Nephron (organoid): Measurements from ENCODE around the gene ONECUT2.

Experiments
- H3K27ac Mint-ChIP-seq, 3 experiments: 2 replicates each; pipeline ENCODE4 v1.8.0; 2020; ENCODE audit warnings: mixed read lengths in 3 of 3, mild to moderate bottlenecking in 2 of 3, moderate library complexity in 1 of 3
- H3K27me3 Mint-ChIP-seq: 2 replicates; pipeline ENCODE4 v1.8.0; 2021; ENCODE audit warnings: low read depth, mild to moderate bottlenecking, moderate library complexity, mixed read lengths
- H3K36me3 Mint-ChIP-seq: 2 replicates; pipeline ENCODE4 v1.8.0; 2020; ENCODE audit warnings: low read depth, mixed read lengths
- H3K4me1 Mint-ChIP-seq: 2 replicates; pipeline ENCODE4 v1.8.0; 2020; ENCODE audit warnings: mixed read lengths
- H3K4me3 Mint-ChIP-seq, 3 experiments: 2 replicates each; pipeline ENCODE4 v1.8.0; 2020; ENCODE audit warnings: mild to moderate bottlenecking in 3 of 3, mixed read lengths in 3 of 3, moderate library complexity in 2 of 3
- H3K9me3 Mint-ChIP-seq: 2 replicates; pipeline ENCODE4 v1.8.0; 2020; ENCODE audit warnings: mixed read lengths
- CTCF ChIP-seq, 3 experiments: fragments of 200-600 bp; sonication (generic); IDR thresholded peaks; one replicate each; pipeline ENCODE4 v1.5.0; 2021; ENCODE audit warnings: antibody characterized with exemption in 3 of 3; ENCODE audit not compliant: unreplicated experiment in 3 of 3

Gene ONECUT2

GRCh38 chr18:57466745-57467409 is 31.7 kb downstream of the ONECUT2 start:
- H3K27me3 Mint-ChIP-seq, result peaks cover 6% of the 10 kb centered on the region

GRCh38 chr18:57469884-57470283 is 34.7 kb downstream of the ONECUT2 start:
- Mint-ChIP-seq H3K36me3 (no peaks in the 10 kb centered on the region), H3K27ac (no peak overlapping the region), H3K4me3 (no peak overlapping the region), H3K9me3 (no peaks in the 10 kb centered on the region), H3K4me1 (no peaks in the 10 kb centered on the region), H3K27me3 (peaks cover 12% of the 10 kb centered on the region)
- no peak for TF ChIP-seq CTCF (IDR thresholded peaks at IDR 0.05; ENCODE audit: unreplicated experiment in 3 of 3)

More at GRCh38 chr18:57466745-57467409, 31.7 kb downstream of the ONECUT2 start:
- H3K4me3 Mint-ChIP-seq, result no peak overlapping the region
- H3K27ac Mint-ChIP-seq, result no peak overlapping the region
- TF ChIP-seq CTCF (IDR thresholded peaks at IDR 0.05; ENCODE audit: unreplicated experiment in 3 of 3), result no peak
- H3K36me3 Mint-ChIP-seq, result no peaks in the 10 kb centered on the region
- H3K4me1 Mint-ChIP-seq, result no peaks in the 10 kb centered on the region
- H3K9me3 Mint-ChIP-seq, result no peaks in the 10 kb centered on the region

GRCh38 chr18:57475408-57475807 is 40.2 kb downstream of the ONECUT2 start:
- Mint-ChIP-seq H3K4me3 (no peak overlapping the region), H3K4me1 (no peaks in the 10 kb centered on the region), H3K27ac (no peak overlapping the region), H3K27me3 (peaks cover 10% of the 10 kb centered on the region), H3K9me3 (no peaks in the 10 kb centered on the region), H3K36me3 (no peaks in the 10 kb centered on the region)
- TF ChIP-seq CTCF (IDR thresholded peaks at IDR 0.05; ENCODE audit: unreplicated experiment in 3 of 3), result no peak

GRCh38 chr18:57475903-57476302 is 40.7 kb downstream of the ONECUT2 start:
- Mint-ChIP-seq H3K36me3 (no peaks in the 10 kb centered on the region), H3K4me1 (no peaks in the 10 kb centered on the region), H3K4me3 (no peak overlapping the region), H3K27ac (no peak overlapping the region), H3K27me3 (peaks cover 10% of the 10 kb centered on the region), H3K9me3 (no peaks in the 10 kb centered on the region)
- no peak for TF ChIP-seq CTCF (IDR thresholded peaks at IDR 0.05; ENCODE audit: unreplicated experiment in 3 of 3)

GRCh38 chr18:57480733-57481132 is 45.6 kb downstream of the ONECUT2 start:
- no peak for TF ChIP-seq CTCF (IDR thresholded peaks at IDR 0.05; ENCODE audit: unreplicated experiment in 3 of 3)
- Mint-ChIP-seq H3K4me1 (no peaks in the 10 kb centered on the region), H3K36me3 (no peaks in the 10 kb centered on the region), H3K27me3 (peaks cover 3% of the 10 kb centered on the region), H3K4me3 (no peak overlapping the region), H3K9me3 (no peaks in the 10 kb centered on the region), H3K27ac (no peak overlapping the region)
